GM23338 (cell line): Measurements from ENCODE around the gene TAGLN. TPM values are rescaled to one million over a fixed set of nuclear protein-coding genes. Genes with fewer than 3 reads are reported as not detected.

Experiments
- ATAC-seq: fragments of 200-7000 bp; cut with Tn5 transposase; 3 replicates; pipeline ENCODE4 v1.9.1; 2020
- DNase-seq: peaks from one replicate; pipeline ENCODE4 v3.0.0-alpha.2; 2015; ENCODE audit warnings: low spot score
- H2AFZ ChIP-seq: fragments of 200-600 bp; sonication (generic); 2 replicates; pipeline ENCODE4 v1.8.0; 2016; ENCODE audit warnings: antibody characterized with exemption, mild to moderate bottlenecking, moderate library complexity
- H3F3A ChIP-seq: fragments of 200-600 bp; sonication (generic); replicated peaks from 2 replicates; pipeline ENCODE4 v1.8.0; 2017; ENCODE audit warnings: antibody characterized with exemption, mixed run types, low read depth
- H3K27ac ChIP-seq: fragments of 200-600 bp; sonication (generic); 2 replicates; pipeline ENCODE4 v1.6.1; 2016; ENCODE audit warnings: low read depth
- H3K27me3 ChIP-seq: fragments of 200-600 bp; sonication (generic); 2 replicates; pipeline ENCODE4 v1.8.0; 2016; ENCODE audit warnings: mild to moderate bottlenecking, mixed run types, moderate library complexity; ENCODE audit not compliant: insufficient read depth
- H3K36me3 ChIP-seq: fragments of 200-600 bp; sonication (generic); 2 replicates; pipeline ENCODE4 v1.8.0; 2016; ENCODE audit warnings: mild to moderate bottlenecking; ENCODE audit not compliant: insufficient read depth
- H3K4me1 ChIP-seq: fragments of 200-600 bp; sonication (generic); 2 replicates; pipeline ENCODE4 v1.8.0; 2016; ENCODE audit warnings: mild to moderate bottlenecking, moderate library complexity; ENCODE audit not compliant: insufficient read depth
- H3K4me2 ChIP-seq: fragments of 200-600 bp; sonication (generic); 2 replicates; pipeline ENCODE4 v1.7.1; 2017; ENCODE audit warnings: mixed run types
- H3K4me3 ChIP-seq: fragments of 200-600 bp; sonication (generic); 2 replicates; pipeline ENCODE4 v1.6.1; 2016; ENCODE audit warnings: mixed run types
- H3K79me2 ChIP-seq: fragments of 200-600 bp; sonication (generic); replicated peaks from 2 replicates; pipeline ENCODE4 v1.8.0; 2017; ENCODE audit warnings: mild to moderate bottlenecking; ENCODE audit not compliant: insufficient read depth
- H3K9me2 ChIP-seq: fragments of 200-600 bp; sonication (generic); 2 replicates; pipeline ENCODE4 v1.8.0; 2017; ENCODE audit not compliant: insufficient read depth
- H4K20me1 ChIP-seq: fragments of 200-600 bp; sonication (generic); replicated peaks from 2 replicates; pipeline ENCODE4 v1.8.0; 2017; ENCODE audit warnings: mild to moderate bottlenecking; ENCODE audit not compliant: insufficient read depth
- H3K27ac Mint-ChIP-seq: 2 replicates; pipeline ENCODE4 v1.8.0; 2020; ENCODE audit warnings: inconsistent platforms, mild to moderate bottlenecking, moderate library complexity, mixed read lengths
- H3K27me3 Mint-ChIP-seq: 3 replicates; pipeline ENCODE4 v1.8.0; 2022; ENCODE audit warnings: low read depth, mild to moderate bottlenecking, moderate library complexity, mixed read lengths, inconsistent platforms; ENCODE audit not compliant: insufficient read depth, poor library complexity
- H3K36me3 Mint-ChIP-seq: 3 replicates; pipeline ENCODE4 v1.8.0; 2021; ENCODE audit warnings: low read depth, mild to moderate bottlenecking, inconsistent platforms, moderate library complexity, mixed read lengths
- H3K4me1 Mint-ChIP-seq: 3 replicates; pipeline ENCODE4 v1.8.0; 2020; ENCODE audit warnings: mild to moderate bottlenecking, inconsistent platforms, mixed read lengths
- H3K4me3 Mint-ChIP-seq: 3 replicates; pipeline ENCODE4 v1.8.0; 2021; ENCODE audit warnings: moderate library complexity, mild to moderate bottlenecking, inconsistent platforms, mixed read lengths
- H3K9me3 Mint-ChIP-seq: 3 replicates; pipeline ENCODE4 v1.8.0; 2020; ENCODE audit warnings: moderate library complexity, mild to moderate bottlenecking, inconsistent platforms, mixed read lengths
- CREB1 ChIP-seq: fragments of 250-450 bp; sonication (Bioruptor Pico); IDR thresholded peaks from 2 replicates; pipeline ENCODE4 v1.5.0; 2020; ENCODE audit warnings: low read depth, mild to moderate bottlenecking, moderate library complexity
- CTCF ChIP-seq, 2 experiments: fragments of 200-600 bp in 1 of 2; sonication (generic) in 1 of 2; conservative IDR thresholded peaks; 2 replicates each; pipeline versions ENCODE4 v1.5.1 to v1.6.1; 2016 to 2017; ENCODE audit warnings: antibody characterized with exemption in 2 of 2, low read depth in 2 of 2, mild to moderate bottlenecking in 2 of 2, moderate library complexity in 1 of 2
- ETS1 ChIP-seq: IDR thresholded peaks from 2 replicates; pipeline ENCODE4 v1.6.1; 2016; ENCODE audit warnings: antibody characterized with exemption
- EZH2 ChIP-seq: fragments of 200-600 bp; sonication (generic); IDR thresholded peaks from one replicate; pipeline ENCODE4 v1.8.0; 2017; ENCODE audit warnings: antibody characterized with exemption, mild to moderate bottlenecking, low read depth; ENCODE audit not compliant: unreplicated experiment
- EZH2phosphoT487 ChIP-seq: fragments of 200-600 bp; sonication (generic); IDR thresholded peaks from one replicate; pipeline ENCODE4 v1.8.1; 2018; ENCODE audit warnings: antibody characterized with exemption; ENCODE audit not compliant: unreplicated experiment
- JUNB ChIP-seq: IDR thresholded peaks from one replicate; pipeline ENCODE4 v1.6.1; 2016; ENCODE audit warnings: antibody characterized with exemption; ENCODE audit not compliant: unreplicated experiment
- POLR2AphosphoS5 ChIP-seq: IDR thresholded peaks from 2 replicates; pipeline ENCODE4 v1.6.1; 2016; ENCODE audit warnings: antibody characterized with exemption, low read depth
- STAT1 ChIP-seq: IDR thresholded peaks from one replicate; pipeline ENCODE4 v1.6.1; 2016; ENCODE audit warnings: antibody characterized with exemption; ENCODE audit not compliant: unreplicated experiment
- ZNF114 ChIP-seq: fragments of 250-450 bp; sonication (Bioruptor Pico); IDR thresholded peaks from 2 replicates; pipeline ENCODE4 v1.5.0; 2020; ENCODE audit warnings: mild to moderate bottlenecking, moderate library complexity
- ZNF331 ChIP-seq: fragments of 250-450 bp; sonication (Bioruptor Pico); IDR thresholded peaks from 2 replicates; pipeline ENCODE4 v1.5.0; 2020; ENCODE audit warnings: low read depth, mild to moderate bottlenecking, moderate library complexity
- ZNF462 ChIP-seq: fragments of 250-450 bp; sonication (Bioruptor Pico); IDR thresholded peaks from 2 replicates; pipeline ENCODE4 v1.5.0; 2020; ENCODE audit warnings: mild to moderate bottlenecking, moderate library complexity
- polyA plus RNA-seq: library from polyadenylated mRNA; unstranded; fragments of >200 nt; fragmentation: Nextera tagmentation; extraction: Ambion mirVana; gene quantifications from 2 replicates; pipeline ENCODE4 v1.2.1, GENCODE V29; 2016
- total RNA-seq: library from RNA; depleted of rRNA; stranded (reverse); fragments of >200 nt; shearing (Covaris generic); gene quantifications from 2 replicates; pipeline ENCODE4 v1.2.3, GENCODE V29; 2014
- TF ChIP-seq, protein P1 (sequence below): IDR thresholded peaks from one replicate; pipeline ENCODE4 v1.6.1; 2018; ENCODE audit warnings: antibody characterized with exemption; ENCODE audit not compliant: unreplicated experiment

TAGLN gene
- total and polyA plus RNA-seq, 2 experiments from 2014 or later: 86.8 to 130 TPM

- H2AFZ ChIP-seq: no peak overlapping the region
- TF ChIP-seq POLR2AphosphoS5 (no peak), EZH2 (no peak), ZNF114 (CRISPR knock-in tag) (no peak), JUNB (no peak), ZNF331 (CRISPR knock-in tag) (no peak), CREB1 (CRISPR knock-in tag) (no peak), EZH2phosphoT487 (no peak), STAT1 (no peak), ZNF462 (CRISPR knock-in tag) (no peak), CTCF (conservative IDR thresholded peaks at IDR 0.05; ENCODE audit: low read depth in 2 of 2) (no peak), ETS1 (no peak)
- TF ChIP-seq, protein P1, sequence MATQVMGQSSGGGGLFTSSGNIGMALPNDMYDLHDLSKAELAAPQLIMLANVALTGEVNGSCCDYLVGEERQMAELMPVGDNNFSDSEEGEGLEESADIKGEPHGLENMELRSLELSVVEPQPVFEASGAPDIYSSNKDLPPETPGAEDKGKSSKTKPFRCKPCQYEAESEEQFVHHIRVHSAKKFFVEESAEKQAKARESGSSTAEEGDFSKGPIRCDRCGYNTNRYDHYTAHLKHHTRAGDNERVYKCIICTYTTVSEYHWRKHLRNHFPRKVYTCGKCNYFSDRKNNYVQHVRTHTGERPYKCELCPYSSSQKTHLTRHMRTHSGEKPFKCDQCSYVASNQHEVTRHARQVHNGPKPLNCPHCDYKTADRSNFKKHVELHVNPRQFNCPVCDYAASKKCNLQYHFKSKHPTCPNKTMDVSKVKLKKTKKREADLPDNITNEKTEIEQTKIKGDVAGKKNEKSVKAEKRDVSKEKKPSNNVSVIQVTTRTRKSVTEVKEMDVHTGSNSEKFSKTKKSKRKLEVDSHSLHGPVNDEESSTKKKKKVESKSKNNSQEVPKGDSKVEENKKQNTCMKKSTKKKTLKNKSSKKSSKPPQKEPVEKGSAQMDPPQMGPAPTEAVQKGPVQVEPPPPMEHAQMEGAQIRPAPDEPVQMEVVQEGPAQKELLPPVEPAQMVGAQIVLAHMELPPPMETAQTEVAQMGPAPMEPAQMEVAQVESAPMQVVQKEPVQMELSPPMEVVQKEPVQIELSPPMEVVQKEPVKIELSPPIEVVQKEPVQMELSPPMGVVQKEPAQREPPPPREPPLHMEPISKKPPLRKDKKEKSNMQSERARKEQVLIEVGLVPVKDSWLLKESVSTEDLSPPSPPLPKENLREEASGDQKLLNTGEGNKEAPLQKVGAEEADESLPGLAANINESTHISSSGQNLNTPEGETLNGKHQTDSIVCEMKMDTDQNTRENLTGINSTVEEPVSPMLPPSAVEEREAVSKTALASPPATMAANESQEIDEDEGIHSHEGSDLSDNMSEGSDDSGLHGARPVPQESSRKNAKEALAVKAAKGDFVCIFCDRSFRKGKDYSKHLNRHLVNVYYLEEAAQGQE: no peak
- H3K27ac Mint-ChIP-seq: no peak overlapping the region; the same call in 1 of the 2 replicates
- no peaks in the 10 kb centered on the region for H3K27me3 ChIP-seq
- no peaks in the 10 kb centered on the region for H3K9me2 ChIP-seq
- H3K4me1 ChIP-seq: no peaks in the 10 kb centered on the region; the same call in 1 of the 2 replicates
- no peaks in the 10 kb centered on the region for H3K27me3 Mint-ChIP-seq
- H3K4me3 ChIP-seq: no peak overlapping the region
- peaks cover 100% of the 10 kb centered on the region for H3K79me2 ChIP-seq
- DNase-seq (no peak), ATAC-seq (no peak)
- peaks cover 72% of the 10 kb centered on the region; the same call in 2 of the 3 replicates for H3K36me3 Mint-ChIP-seq
- no peak overlapping the region for H3K4me3 Mint-ChIP-seq
- no peaks in the 10 kb centered on the region for H3K9me3 Mint-ChIP-seq
- no peak overlapping the region for H3K27ac ChIP-seq
- H3K4me2 ChIP-seq: no peak overlapping the region
- H3F3A ChIP-seq: 0 out of 2 replicates have a peak, but pooled peaks cover 3% of the 10 kb centered on the region
- no peaks in the 10 kb centered on the region for H3K4me1 Mint-ChIP-seq
- H4K20me1 ChIP-seq: peaks cover 73% of the 10 kb centered on the region
- 0 out of 2 replicates have a peak, but pooled peaks cover 20% of the 10 kb centered on the region for H3K36me3 ChIP-seq
These were observed 44.7 kb upstream of the TAGLN start for GRCh38 chr11:117154468-117154867.
